HEK293T (cell line): ENCODE measurements around the gene NHS.

Experiments used
- CTCF ChIA-PET: fragments of 350-600 bp; formaldehyde crosslinking; extraction: SDS; loops from one replicate; lab custom pipeline; 2021; ENCODE audit warnings: antibody characterized with exemption, inconsistent platforms; lab: Yijun Ruan, JAX
- POLR2A ChIA-PET: fragments of 350-600 bp; formaldehyde crosslinking; extraction: SDS; loops from one replicate; lab custom pipeline; 2020; ENCODE audit warnings: antibody characterized with exemption, inconsistent platforms; lab: Yijun Ruan, JAX
- DNase-seq: peaks from one replicate; pipeline ENCODE4 v3.0.0; 2012; ENCODE audit warnings: mixed read lengths; ENCODE audit errors: extremely low spot score
- ARNT ChIP-seq: fragments of 450-650 bp; IDR thresholded peaks from 2 replicates; pipeline ENCODE4 v1.6.1; 2017; ENCODE audit warnings: mild to moderate bottlenecking
- BHLHE40 ChIP-seq: fragments of 450-650 bp; IDR thresholded peaks from 2 replicates; pipeline ENCODE4 v1.6.1; 2016; ENCODE audit warnings: mild to moderate bottlenecking, moderate library complexity, borderline replicate concordance
- CTBP1 ChIP-seq: fragments of 450-650 bp; IDR thresholded peaks from 2 replicates; pipeline ENCODE4 v1.6.1; 2016; ENCODE audit warnings: borderline replicate concordance
- ELF4 ChIP-seq: fragments of 450-650 bp; IDR thresholded peaks from 2 replicates; pipeline ENCODE4 v1.6.1; 2017; ENCODE audit warnings: antibody characterized with exemption
- FOXA1 ChIP-seq: fragments of 450-650 bp; IDR thresholded peaks from 2 replicates; pipeline ENCODE4 v1.6.1; 2016; ENCODE audit warnings: mild to moderate bottlenecking
- FOXK2 ChIP-seq: fragments of 450-650 bp; IDR thresholded peaks from 2 replicates; pipeline ENCODE4 v1.6.1; 2016; ENCODE audit warnings: mild to moderate bottlenecking
- FOXM1 ChIP-seq: fragments of 450-650 bp; IDR thresholded peaks from 2 replicates; pipeline ENCODE4 v1.6.1; 2017; ENCODE audit warnings: mild to moderate bottlenecking, borderline replicate concordance
- HDGF ChIP-seq: fragments of 450-650 bp; IDR thresholded peaks from 2 replicates; pipeline ENCODE4 v1.6.1; 2017; ENCODE audit warnings: antibody characterized with exemption, borderline replicate concordance
- L3MBTL2 ChIP-seq: fragments of 450-650 bp; conservative IDR thresholded peaks from 2 replicates; pipeline ENCODE4 v1.6.1; 2016; ENCODE audit warnings: mild to moderate bottlenecking
- LEF1 ChIP-seq: fragments of 450-650 bp; IDR thresholded peaks from 2 replicates; pipeline ENCODE4 v1.6.1; 2017; ENCODE audit warnings: mild to moderate bottlenecking, borderline replicate concordance
- NFRKB ChIP-seq: fragments of 450-650 bp; IDR thresholded peaks from 2 replicates; pipeline ENCODE4 v1.6.1; 2016; ENCODE audit warnings: mild to moderate bottlenecking, moderate library complexity
- SP1 ChIP-seq: fragments of 450-650 bp; IDR thresholded peaks from 2 replicates; pipeline ENCODE4 v1.6.1; 2017
- SUZ12 ChIP-seq: fragments of 450-650 bp; IDR thresholded peaks from 2 replicates; pipeline ENCODE4 v1.6.1; 2016; ENCODE audit warnings: mild to moderate bottlenecking
- TARDBP ChIP-seq: fragments of 450-650 bp; IDR thresholded peaks from 2 replicates; pipeline ENCODE4 v1.6.1; 2016
- ZNF384 ChIP-seq: fragments of 450-650 bp; IDR thresholded peaks from 2 replicates; pipeline ENCODE4 v1.6.1; 2016
- TF ChIP-seq, protein P1 (sequence below): fragments of 450-650 bp; IDR thresholded peaks from 2 replicates; pipeline ENCODE4 v1.6.1; 2016

The NHS gene

DNA sequence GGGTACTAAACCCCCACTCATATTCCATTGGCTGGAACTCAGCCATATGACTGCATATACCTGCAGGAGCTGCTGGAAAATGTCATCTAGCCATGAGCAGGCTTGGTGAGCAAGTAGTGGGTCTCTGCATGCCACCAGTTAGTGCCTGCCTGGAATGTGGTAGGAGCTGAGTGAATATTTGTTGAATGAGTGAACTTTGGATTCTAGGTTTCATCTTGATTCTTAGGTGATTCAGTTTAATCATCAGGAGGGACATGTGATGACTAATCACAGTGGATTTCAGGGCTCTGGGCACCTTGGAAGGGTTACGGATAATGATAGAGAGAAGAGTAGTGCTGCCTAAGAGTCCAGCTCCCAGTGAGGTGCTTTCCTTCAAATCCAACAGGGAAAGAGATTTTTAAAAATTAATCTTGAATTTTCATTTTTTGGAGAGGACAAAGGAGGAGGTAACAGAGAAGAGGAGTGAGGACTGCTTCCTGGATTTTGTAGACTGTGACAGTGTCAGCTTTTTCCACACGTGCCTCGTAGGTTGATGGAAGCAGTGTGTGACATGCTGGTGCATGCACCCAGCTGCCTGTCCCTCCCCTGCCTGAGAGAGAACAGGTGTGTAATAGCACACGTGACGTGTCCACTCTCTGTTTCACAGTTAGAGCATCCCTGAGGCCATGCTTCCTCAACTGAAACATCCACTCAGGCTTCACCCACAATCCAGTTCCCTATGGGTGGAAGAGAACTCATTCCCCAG lies 30.4 kb downstream of the NHS start:
- POLR2A ChIA-PET, result interaction anchor here (1.0 kb wide), 1 partner anchor 106 kb away, joined by 4 read pairs; no protein-coding TSS in a partner anchor
- DNase-seq, result no peak
- CTCF ChIA-PET, result no interaction called here
- TF ChIP-seq CTBP1 (no peak), NFRKB (no peak), L3MBTL2 (no peak), ELF4 (no peak), FOXM1 (no peak), ZNF384 (no peak), BHLHE40 (no peak), SP1 (no peak), FOXA1 (no peak), TARDBP (no peak), FOXK2 (no peak), SUZ12 (no peak)
- TF ChIP-seq, protein P1, sequence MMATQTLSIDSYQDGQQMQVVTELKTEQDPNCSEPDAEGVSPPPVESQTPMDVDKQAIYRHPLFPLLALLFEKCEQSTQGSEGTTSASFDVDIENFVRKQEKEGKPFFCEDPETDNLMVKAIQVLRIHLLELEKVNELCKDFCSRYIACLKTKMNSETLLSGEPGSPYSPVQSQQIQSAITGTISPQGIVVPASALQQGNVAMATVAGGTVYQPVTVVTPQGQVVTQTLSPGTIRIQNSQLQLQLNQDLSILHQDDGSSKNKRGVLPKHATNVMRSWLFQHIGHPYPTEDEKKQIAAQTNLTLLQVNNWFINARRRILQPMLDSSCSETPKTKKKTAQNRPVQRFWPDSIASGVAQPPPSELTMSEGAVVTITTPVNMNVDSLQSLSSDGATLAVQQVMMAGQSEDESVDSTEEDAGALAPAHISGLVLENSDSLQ, result no peak

DNA sequence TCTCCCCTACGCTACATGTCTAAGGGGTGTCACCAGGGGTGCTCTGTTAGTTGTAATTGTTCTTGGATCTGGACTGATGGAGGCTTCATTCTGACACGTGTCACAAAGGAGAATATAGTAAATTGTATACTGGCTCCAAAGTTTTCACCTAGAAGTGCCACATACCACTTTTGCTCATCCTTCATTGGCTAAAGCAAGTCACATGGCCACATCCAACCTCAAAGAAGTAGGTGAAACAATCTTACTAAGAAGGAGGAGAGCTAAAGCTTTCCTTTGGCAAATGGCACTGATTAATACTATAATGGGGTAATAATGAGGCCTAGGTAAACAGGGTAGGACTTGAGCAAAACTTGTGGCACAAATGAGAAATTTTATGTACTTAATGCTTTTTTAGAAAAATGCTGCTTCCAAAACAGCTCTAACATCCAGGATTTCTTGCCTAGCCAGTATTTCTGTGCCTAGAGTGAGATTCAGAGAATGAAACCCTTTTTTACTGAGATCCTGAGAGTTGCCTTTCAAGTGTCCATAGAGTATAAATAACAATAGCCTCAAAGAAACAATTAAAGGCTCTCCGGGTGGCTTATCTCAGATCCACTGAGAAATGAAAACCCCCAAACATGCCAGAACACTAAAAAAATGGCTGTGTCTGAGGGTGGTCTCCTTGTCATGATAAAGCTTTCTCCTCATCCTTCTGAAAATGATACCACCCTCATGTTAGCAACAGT lies 34.7 kb downstream of the NHS start:
- ChIA-PET CTCF (no interaction called here), POLR2A (no interaction called here)
- TF ChIP-seq ZNF384 (no peak), LEF1 (no peak), NFRKB (no peak), FOXA1 (no peak), L3MBTL2 (no peak), SP1 (no peak), ELF4 (no peak), FOXK2 (no peak), FOXM1 (no peak), BHLHE40 (no peak), ARNT (no peak), HDGF (no peak), SUZ12 (no peak)
- TF ChIP-seq, protein P1, result no peak
- DNase-seq, result no peak

DNA sequence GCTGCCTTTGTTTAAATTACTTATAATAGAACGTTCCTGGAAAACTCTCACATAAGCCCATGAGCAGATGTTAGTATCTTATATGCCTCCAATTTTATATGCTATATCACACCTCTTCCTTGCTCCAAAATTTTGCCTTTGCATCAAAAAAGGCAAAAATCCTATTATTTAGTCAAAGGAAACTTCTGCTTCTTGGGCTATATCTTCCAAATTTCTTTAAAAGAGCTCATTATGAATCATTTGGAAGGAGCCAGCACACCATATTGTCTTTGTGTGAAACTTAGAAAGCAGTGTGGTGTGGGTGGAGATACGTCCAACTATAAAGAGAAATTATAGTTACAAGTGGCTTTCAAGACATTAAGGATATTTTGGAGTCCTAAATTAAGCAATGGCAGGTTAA lies 35.7 kb downstream of the NHS start:
- POLR2A ChIA-PET, result no interaction called here
- no peak for DNase-seq
- CTCF ChIA-PET, result no interaction called here
- no peak for TF ChIP-seq FOXK2
- no peak for TF ChIP-seq FOXM1

DNA sequence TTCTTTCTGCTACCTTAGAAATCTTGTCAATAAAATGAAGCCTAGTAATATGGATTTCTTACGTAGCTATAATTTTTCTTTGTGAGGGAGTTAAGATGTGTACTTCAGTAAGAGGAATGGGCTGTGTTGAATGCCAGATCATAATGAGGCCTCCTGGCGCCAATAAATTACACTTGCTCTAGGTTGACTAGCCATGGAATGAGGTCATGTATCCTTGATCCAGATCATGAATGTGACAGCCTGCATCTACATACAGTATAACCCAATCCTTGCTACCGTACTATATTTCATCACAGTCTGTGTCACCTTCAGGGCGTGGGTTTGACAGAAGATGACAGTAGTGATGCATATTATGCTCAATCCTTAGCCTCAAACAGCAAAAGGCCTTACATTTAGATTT lies 36.2 kb downstream of the NHS start:
- DNase-seq, result peak; percentile 18
- TF ChIP-seq TARDBP (no peak), ARNT (no peak), FOXA1 (no peak), HDGF (no peak), FOXK2 (no peak), CTBP1 (no peak), BHLHE40 (no peak), L3MBTL2 (no peak), FOXM1 (no peak), SUZ12 (no peak), SP1 (no peak), LEF1 (no peak), NFRKB (no peak), ELF4 (no peak), ZNF384 (no peak)
- TF ChIP-seq, protein P1, result no peak; the same call in 1 of the 2 replicates
- ChIA-PET CTCF (no interaction called here), POLR2A (no interaction called here)

DNA sequence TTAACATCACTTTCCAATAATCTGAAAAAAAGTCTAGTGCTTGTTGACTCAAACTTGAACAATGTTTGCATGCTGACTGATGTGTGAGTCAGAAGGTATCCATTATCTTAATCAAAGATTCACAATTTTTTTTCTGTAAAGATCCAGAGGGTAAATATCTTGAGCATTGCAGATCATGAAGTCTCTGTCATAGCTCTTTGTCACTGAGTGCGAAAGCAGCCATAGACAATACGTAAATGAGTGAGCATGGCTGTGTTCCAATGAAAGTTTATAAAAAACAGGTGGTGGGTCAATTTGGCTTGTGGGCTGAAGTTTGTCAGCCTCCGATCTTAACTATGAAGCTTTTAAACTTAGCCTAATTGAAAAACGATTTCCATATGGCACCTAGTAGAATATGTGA lies 37.7 kb downstream of the NHS start:
- TF ChIP-seq NFRKB (no peak), ZNF384 (no peak), L3MBTL2 (no peak), ELF4 (no peak), HDGF (no peak), TARDBP (no peak), FOXA1 (no peak), BHLHE40 (no peak), LEF1 (no peak), ARNT (no peak), FOXK2 (no peak), CTBP1 (no peak), SP1 (no peak), SUZ12 (no peak), FOXM1 (no peak)
- TF ChIP-seq, protein P1, result no peak
- ChIA-PET CTCF (interaction anchor here (0.6 kb wide), 1 partner anchor 586 kb away, joined by 3 read pairs; no protein-coding TSS in a partner anchor), POLR2A (no interaction called here)
- DNase-seq, result no peak
